Gastroesophageal sphincter (tissue), 3 donors: ENCODE measurements around the gene BPNT1.

Source experiments
- POLR2AphosphoS5 ChIP-seq: sonication (generic); formaldehyde crosslinking; IDR thresholded peaks from one replicate; pipeline ENCODE4 v1.6.1; 2017; ENCODE audit warnings: antibody characterized with exemption
- TF ChIP-seq, protein P1 (sequence below), 4 experiments: fragments of 200-600 bp in 2 of 4; fragments of 450-650 bp in 2 of 4; sonication (generic) in 1 of 4; IDR thresholded peaks; one replicate each; pipeline ENCODE4 v1.5.1; 2017 to 2019; ENCODE audit warnings: antibody characterized with exemption in 4 of 4, mild to moderate bottlenecking in 2 of 4, moderate library complexity in 2 of 4

- TF ChIP-seq, protein P1, sequence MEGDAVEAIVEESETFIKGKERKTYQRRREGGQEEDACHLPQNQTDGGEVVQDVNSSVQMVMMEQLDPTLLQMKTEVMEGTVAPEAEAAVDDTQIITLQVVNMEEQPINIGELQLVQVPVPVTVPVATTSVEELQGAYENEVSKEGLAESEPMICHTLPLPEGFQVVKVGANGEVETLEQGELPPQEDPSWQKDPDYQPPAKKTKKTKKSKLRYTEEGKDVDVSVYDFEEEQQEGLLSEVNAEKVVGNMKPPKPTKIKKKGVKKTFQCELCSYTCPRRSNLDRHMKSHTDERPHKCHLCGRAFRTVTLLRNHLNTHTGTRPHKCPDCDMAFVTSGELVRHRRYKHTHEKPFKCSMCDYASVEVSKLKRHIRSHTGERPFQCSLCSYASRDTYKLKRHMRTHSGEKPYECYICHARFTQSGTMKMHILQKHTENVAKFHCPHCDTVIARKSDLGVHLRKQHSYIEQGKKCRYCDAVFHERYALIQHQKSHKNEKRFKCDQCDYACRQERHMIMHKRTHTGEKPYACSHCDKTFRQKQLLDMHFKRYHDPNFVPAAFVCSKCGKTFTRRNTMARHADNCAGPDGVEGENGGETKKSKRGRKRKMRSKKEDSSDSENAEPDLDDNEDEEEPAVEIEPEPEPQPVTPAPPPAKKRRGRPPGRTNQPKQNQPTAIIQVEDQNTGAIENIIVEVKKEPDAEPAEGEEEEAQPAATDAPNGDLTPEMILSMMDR (IDR thresholded peaks at IDR 0.05): no peak
- no peak for TF ChIP-seq POLR2AphosphoS5
Observed at GRCh38 chr1:220060876-220061275, 28.7 kb downstream of the BPNT1 start.
